NCI-H2227 treated with DMSO at 0.1 percent for 48 hours (cell line): Measurements from ENCODE around the gene ARPC1B.
"Not testable (repeated sequence)": the region's sequence is repeated elsewhere in the genome, so short reads cannot be mapped to it uniquely, and the experiment has no call there.

Source experiments
- DNase-seq: peaks from one replicate; lab custom pipeline; 2025; lab: John Stamatoyannopoulos, UW

Gene ARPC1B

DNA sequence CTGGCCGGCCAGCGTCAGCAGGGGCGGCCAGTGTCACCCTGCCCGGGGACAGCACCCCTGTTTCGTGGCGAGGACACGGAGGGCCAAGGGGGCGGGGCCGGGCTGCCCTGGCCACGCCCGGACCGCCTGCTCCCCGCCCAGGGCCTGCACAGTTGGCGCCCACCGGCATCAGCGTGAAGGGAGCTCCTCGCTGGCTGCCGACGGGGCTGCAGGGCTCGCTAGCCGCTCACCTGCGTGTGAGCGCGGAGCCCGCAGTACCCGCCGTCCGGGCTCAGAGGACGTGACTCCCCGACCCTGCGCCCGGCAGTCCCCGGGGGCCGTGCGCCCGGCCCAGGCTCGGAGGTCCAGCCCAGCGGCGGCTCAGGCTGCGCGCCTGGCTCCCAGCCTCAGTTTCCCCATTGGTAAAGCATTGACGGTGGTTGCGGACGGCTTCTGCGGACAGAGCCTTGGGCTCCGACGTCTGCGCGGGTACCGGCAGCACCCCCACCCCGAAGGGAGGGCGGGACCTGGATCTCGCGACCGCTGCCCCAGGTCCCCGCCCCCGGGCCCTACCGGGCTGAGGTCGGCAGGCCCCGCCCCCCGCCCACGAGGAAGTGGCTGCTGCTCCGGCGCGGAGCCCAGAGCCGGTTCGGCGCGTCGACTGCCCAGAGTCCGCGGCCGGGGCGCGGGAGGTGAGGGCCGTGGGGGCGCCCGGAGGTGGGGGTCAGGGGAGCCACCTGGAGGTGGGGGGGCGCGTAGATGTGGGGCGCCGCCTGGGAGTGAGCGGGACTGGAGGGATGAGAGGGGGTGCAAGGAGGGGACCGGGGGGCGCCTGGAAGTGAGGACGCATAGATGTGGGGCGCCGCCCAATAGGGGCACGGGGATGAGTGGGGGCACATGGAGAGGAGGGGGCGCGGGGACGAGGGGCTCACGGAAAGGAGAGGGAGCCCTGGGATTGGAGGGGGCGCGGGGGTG is at the start of gene ARPC1B:
Gene ARPC1B (plus strand): TSS at position 620 of the 954 bp plus-strand sequence. CDS start 10,985 bp downstream, outside the sequence.
- DNase-seq = peak; percentile 24

DNA sequence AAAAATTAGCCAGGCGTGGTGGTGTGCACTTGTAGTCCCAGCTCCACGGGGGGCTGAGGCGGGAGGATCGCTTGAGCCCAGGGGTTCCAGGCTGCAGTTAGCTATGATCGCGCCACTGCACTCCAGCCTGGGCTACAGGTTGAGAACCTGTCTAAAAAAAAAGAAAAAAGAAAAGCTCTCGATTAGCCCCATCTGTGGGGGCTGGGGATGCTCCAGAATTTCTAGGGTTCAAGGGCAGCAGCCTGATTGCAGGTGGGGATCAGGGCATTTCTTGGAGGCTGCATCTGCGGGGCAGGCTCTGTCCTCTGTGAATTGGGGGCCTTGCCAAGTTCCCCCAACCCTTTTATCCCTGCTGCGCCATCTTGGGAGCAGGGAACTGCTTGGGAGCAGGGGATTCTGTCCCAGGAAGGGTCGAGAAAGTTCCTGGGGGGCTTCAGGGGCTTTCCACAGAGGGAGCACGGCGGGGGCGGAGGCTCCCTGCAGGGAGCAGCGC is 49.5 kb upstream of the ARPC1B start:
- DNase-seq = no peak

DNA sequence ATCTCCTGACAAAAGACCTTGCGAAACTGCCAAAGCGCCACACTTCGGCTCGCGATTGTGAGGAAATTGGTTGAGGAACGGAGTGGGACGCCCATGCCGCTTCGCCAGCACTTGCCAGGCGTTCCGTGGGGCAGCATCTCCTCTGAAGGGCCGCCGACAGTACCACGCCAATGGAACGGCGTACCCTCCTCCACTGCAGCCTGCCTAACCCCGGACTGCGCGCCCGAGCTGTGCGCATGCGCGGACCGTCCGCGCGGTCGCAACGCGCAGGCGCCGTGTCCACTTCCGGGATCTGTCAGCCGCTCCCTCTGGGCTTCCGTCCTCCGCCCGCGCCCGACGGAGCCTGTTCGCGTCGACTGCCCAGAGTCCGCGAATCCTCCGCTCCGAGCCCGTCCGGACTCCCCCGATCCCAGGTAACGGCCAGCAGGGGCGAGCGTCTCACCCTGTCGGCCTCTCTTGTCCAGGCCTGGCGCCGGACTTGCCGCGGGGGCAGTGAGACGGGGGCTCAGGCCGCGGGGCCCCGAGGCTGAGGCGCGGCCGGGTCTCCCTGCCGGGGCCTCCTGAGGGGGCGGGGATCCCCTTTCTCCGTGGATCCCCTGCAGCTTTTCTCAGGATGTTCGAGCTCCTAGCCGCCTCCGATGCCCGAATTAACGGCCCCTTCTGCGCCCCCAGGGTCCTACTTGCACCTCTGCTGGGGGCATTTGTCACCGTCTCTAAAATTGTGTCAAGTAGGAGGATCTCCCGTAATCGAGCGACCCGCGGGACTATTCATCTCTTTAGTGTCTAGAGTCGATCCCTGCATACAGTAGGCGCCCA is 48.7 kb upstream of the ARPC1B start, which contains the start of gene ARPC1A:
Gene ARPC1A (plus strand): TSS at position 307 of the 816 bp plus-strand sequence. CDS start 7,456 bp downstream, outside the sequence.
- peak; percentile 94 for DNase-seq

DNA sequence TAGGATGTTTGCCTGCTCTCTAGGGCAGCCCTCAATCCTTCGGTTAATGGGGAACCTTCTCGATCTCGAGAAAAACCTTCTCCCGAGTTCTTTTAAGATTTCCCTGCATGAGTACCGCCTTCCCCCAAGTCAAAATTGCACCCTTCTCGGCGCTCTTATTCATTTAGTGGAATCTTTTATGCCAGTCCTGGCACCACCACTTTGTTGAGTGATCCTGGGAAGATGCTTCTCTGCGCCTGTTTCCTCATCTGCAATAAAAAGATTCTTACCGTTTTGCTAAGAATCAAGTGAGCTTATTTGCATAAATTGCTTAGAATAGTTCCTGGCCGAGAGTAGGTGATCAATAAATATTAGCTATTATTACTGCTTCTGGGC is 48.1 kb upstream of the ARPC1B start:
- DNase-seq = no peak

DNA sequence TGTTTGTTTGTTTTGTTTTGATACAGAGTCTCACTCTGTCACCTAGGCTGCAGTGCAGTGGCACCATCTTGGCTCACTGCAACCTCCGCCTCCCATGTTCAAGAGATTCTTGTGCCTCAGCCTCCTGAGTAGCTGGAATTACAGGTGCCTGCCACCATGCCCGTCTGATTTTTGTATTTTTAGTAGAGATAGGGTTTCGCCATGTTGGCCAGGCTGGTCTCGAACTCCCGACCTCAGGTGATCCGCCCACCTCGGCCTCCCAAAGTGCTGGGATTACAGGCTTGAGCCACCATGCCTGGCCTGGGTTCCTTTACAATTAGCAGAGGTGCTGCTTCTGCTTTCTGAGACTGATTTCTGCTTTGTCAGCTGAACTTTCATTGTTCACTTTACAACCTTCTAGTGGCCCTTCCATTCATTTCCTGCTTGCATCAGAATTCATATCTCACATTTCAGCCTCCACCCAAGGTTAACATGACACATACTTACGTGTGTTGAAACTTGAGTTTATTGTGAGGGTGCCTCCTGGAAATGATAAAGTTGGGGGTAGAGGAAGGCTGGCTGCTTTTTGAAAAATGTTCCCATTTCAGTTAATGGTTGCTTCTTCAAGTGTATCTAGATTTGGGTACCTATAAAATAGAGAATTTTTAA is 44.1 kb upstream of the ARPC1B start:
- not testable (repeated sequence) for DNase-seq

DNA sequence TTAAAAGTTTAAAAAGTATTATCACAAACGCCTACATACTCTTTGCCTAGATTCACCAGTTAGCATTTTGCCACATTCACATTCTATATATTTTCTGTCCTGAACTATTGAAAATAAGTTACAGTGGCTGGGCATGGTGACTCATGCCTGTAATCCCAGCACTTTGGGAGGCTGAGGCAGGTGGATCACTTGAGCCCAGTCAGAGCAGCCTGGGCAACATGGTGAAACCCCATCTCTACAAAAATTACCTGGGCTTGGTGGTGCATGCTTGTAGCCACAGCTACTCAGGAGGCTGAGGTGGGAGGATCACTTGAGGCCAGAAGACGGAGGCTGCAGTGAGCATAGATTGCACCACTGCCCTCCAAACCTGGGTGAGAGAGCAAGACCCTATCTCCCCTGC is 43.5 kb upstream of the ARPC1B start:
- no peak for DNase-seq

DNA sequence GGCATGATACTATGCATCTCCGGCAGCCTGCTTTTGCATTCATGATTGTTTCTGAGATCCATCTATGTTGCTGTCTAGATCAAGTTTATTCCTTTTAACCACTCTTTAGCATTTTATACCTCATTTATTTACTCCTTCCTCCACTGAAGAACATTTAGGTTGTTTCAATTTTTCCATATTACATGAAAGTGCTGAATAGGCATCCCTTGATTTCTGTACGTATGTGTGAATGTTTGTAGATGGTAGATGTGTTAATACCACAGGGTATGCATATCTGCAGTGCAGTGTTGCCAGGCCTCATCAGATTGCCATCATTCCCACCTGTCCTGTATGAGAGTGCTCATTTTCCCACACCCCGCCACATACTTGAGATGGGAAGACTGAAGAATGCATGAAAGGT is 34.9 kb upstream of the ARPC1B start:
- no peak for DNase-seq

DNA sequence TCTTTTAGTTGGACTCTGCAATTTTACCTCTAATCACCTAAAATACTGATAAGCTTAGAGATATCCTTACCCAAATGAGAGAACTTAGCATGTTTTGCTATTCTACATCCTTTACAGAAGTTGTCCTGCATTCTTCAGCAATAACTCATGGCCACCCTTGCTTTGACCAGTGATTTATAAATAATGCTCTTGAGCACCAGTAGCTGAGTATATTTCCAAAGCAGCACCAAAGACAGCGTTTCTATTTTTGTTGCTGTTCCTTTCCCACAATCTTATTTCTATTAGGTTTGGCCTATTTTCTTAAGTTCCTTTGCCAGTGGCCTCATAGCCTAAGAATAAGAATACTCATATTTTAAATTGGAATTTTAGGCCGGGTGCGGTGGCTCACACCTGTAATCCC is 33.9 kb upstream of the ARPC1B start:
- DNase-seq = no peak

DNA sequence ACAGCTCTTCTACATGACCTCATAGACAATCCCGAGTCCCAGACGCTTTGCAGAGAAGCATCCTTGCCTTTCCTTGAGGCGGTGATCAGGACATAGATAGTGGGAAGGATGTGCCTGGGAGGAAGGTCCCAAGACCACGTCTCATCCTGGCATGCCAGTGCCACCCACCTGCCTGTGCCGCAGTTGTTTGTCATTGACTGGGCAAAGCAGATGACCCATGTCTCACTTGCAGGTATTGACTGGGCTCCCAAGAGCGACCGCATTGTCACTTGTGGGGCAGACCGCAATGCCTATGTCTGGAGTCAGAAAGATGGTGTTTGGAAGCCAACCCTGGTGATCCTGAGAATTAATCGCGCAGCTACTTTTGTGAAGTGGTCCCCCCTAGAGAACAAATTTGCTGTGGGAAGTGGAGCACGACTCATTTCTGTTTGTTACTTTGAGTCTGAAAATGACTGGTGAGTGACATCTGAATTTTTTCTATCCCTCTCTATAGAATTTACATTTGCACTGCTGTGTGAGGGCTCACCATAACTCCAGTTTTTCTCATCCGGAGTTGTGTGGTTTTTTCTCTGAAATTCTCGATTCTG is 30.4 kb upstream of the ARPC1B start:
- DNase-seq = no peak

DNA sequence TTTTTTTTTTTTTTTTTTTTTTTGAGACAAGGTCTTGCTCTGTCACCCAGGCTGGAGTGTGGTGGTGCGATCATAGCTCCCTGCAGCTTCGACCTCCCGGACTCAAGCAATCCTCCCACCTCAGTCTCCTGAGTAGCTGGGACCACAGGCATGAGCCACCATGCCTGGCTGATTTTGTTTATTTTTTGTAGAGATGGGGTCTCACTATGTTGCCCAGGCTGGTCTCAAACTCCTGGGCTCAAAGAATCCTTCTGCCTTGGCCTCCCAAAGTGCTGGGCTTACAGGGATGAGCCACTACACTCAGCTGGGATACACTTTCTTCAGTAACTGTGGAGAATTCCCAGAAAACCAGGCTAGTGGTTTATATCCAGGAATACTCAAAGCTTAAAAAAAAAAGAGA is 23.9 kb upstream of the ARPC1B start:
- not testable (repeated sequence) for DNase-seq

DNA sequence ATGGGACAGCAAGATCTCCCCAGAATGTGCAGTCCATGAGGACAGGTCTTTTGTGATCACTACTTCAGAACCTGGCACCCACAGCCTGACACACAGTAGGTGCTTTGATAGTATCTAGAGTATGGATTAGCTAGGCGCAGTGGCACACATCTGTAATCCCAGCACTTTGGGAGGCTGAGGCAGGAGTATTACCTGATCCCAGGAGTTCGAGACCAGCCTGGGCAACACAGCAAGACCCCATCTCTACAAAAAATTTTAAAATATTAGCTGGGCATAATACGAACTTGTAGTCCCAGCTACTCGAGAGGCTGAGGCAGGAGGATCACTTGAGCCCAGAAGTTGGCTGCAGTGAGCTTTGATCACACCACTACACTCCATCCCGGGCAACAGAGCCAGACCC is 22.3 kb upstream of the ARPC1B start:
- no peak for DNase-seq

DNA sequence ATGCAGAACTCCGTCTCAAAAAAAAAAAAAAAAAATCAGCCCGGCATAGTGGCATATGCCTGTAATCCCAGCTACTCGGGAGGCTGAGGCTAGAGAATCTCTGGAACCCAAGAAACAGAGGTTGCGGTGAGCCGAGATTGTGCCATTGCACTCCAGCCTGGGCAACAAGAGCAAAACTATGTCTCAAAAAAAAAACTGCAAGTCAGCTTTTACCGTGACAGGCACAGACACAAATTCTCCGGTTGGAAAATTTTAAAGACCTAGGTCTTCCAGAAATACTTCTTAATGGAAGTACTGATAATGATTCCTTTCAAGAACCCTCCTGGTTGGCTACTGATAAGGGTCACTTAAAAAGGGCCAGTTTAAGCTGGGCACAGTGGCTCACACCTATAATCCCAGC is 19.4 kb upstream of the ARPC1B start:
- no peak for DNase-seq

DNA sequence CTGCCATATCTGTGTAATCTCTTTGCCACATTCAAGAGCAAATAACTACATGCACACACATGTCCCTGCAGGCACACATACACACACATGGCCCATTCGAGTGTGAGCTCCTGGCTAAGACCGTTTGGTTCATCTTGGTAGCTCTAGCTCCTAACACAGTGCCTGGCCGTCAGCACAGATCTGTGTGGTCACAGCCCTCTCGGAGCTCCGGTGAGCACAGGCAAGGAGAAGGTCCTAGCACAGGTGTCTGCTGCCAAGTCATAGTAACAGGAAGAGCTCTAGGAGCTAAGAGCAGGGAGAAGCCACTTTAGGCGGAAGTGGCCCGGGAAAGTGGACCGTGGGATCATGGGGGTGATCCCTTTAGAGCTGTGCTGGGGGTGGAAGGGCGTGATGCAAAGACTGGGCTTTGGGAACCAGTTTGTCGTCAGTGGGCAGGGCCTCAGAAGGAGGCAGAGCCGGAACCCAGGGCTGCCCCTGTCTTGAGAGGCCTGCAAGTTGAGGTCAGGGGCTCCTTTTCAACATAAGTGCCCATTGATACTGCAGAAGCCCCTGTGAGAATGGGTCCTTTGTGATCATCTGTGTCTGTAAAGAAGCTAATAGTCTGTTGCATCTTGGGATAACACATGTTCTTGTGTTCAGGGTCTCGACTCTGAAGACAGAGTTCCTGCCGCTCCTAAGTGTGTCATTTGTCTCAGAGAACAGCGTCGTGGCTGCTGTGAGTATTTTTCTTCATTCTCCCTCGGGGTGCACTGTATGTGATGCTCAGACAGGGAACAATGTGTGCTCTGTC is 16.6 kb upstream of the ARPC1B start:
- DNase-seq = no peak

DNA sequence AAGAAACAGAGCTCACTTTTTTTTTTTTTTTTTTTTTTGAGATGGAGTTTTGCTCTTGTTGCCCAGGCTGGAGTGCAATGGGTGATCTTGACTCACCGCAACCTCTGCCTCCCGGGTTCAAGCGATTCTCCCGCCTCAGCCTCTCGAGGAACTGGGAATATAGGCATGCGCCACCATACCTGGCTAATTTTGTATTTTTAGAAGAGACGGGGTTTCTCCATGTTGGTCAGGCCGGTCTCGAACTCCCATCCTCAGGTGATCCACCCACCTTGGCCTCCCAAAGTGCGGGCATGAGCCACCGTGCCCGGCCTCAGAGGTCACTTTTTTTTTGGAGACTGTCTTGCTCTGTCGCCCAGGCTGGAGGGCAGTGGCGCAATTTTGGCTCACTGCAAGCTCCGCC is 16.0 kb upstream of the ARPC1B start:
- DNase-seq = not testable (repeated sequence)

DNA sequence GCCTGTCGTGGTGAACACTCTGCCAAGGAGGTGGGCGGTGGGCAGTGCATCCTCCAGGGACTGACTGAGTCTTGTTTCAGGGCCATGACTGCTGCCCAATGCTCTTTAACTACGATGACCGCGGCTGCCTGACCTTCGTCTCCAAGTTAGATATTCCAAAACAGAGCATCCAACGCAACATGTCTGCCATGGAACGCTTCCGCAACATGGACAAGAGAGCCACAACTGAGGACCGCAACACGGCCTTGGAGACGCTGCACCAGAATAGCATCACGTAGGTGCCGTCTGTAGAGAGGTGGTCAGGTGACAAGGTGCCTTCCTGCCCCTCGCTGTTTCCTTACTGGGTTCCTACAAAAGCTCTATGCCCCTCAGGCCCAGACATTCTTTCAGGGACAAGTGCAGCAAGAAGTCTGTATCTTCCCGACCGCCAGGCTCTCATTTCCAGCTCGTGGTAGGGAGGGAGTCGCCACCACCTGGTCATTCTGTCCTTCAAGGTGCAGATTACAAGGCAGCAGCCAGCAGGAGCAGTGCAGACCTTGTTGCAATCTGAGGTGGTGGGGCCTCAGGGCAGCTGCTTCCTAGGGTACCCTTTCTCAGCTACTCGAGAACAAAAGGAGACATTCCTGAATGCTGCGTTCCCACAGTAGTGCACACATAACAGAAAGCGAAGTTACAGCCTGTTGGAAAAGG is 14.9 kb upstream of the ARPC1B start:
- no peak for DNase-seq

DNA sequence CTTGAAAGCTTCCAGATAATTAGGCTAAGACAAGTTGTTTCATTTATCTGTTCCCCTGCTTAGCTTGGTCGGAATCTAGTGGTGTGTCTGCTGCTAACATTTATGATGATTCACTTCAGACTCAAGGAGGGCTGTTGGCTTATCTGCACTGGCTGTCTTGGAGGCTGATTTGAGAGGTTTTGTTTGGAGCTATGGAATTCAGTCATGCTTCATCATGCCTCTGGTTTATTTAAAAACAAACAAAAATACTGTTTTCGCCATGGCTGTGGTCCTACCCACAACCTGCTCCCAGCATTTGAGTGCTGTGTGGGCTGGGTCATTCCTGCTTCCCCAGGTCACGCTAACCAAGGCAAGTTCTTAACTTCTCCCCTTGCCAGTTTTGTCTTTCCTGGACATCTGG is 11.7 kb upstream of the ARPC1B start:
- DNase-seq = no peak

DNA sequence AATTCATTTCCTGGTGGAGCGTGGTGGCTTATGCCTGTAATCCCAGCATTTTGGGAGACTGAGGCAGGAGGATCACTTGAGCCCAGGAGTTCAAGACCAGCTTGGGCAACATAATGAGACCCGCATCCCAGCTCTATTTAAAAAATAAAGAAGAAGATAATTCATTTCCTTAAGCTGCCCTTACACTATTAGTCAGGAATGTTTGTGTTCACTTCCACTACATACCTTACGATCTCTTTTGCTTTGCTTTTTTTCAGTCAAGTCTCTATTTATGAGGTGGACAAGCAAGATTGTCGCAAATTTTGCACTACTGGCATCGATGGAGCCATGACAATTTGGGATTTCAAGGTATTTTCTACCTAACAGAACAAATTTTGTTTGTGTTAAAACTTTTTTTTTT is 11.2 kb upstream of the ARPC1B start:
- no peak for DNase-seq

DNA sequence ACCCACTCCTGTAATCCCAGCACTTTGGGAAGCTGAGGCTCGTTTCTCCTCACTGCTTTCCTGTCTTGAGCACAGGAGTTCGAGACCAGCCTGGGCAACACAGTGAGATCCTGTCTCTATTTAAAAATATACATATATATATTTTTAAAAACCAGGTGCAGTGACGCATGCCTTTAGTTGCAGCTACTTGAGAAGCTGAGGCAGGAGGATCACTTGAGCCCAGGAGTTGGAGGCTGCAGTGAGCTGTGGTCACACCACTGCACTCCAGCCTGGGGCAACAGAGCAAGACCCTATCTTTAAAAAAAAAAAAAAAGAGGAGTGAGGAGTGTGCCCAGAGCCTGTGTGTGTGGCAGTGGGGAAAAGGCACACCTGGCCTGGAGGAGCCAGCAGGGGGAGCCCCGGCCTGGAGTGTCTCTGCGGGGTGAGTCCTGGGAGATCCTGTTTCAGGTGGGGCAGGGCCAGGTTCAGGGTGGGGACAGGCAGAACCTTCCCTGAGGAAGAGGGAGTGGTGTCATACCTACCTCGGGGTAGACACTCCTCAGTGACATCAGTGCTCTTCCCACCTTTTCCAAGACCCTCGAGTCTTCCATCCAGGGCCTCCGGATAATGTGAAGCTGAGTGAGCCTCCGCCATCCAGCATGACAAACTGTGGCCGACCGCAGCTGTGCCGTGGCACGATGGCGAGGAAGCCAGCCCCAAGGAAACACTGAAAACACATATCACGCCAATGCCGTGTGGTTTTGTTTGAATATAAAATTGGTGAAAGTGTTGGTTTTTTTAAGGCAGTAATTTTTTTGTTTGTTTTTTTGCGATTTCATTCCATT is 9.0 kb upstream of the ARPC1B start:
- DNase-seq = no peak

DNA sequence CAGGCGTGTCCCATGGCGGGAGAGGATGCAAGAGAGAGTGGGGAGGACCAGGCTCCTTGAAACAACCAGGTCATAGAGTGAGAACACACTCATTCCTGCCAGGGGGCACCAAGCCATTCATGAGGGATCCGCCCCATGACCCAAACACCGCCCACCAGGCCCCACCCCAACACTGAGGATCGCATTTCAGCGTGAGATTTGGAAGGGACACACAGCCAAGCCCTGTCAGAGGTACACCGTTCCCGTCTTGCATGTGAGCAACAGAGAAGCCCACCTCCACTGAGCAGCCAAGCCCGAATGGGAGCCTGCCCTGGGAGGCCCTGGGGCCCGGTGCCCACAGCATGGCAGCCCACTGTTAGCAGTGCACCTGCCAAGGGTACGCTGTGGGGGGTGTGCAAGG is 7.9 kb upstream of the ARPC1B start:
- no peak for DNase-seq
